Endothelial cell of umbilical vein (primary cell): ENCODE measurements around the gene FARP2. TPM values are rescaled to one million over a fixed set of nuclear protein-coding genes. Genes with fewer than 3 reads are reported as not detected.

ENCODE experiments used
- BruUV-seq: library from RNA; stranded (reverse); fragments of 400-500 nt; replicated peaks from 2 replicates; lab custom pipeline; 2021; lab: Mats Ljungman, UMichigan
- CTCF ChIA-PET: fragments of 300-600, 350-600 bp; sonication (Branson Sonifier 250); formaldehyde crosslinking; loops from one replicate; lab custom pipeline; 2021; ENCODE audit warnings: antibody characterized with exemption, inconsistent platforms; lab: Charles Lee
- POLR2A ChIA-PET: fragments of 300-600, 350-600 bp; sonication (Branson Sonifier 250); formaldehyde crosslinking; loops from one replicate; lab custom pipeline; 2021; ENCODE audit warnings: antibody characterized with exemption, inconsistent platforms; lab: Charles Lee
- DNase-seq: peaks from one replicate; pipeline ENCODE4 v3.0.0-alpha.2; 2011; ENCODE audit warnings: low read depth, low spot score
- FAIRE-seq: peaks from 2 replicates; lab custom pipeline; 2011; peaks lifted over from hg19 to GRCh38; lab: Jason Lieb, UNC
- H2AFZ ChIP-seq: 2 replicates; pipeline ENCODE4 v1.6.0; 2012; ENCODE audit warnings: low read depth, low read length, control low read depth, inconsistent platforms
- H3K27ac ChIP-seq: 2 replicates; pipeline ENCODE4 v1.5.1; 2011; ENCODE audit warnings: low read depth, mild to moderate bottlenecking, control low read depth, low read length, moderate library complexity; ENCODE audit not compliant: insufficient read depth
- H3K27me3 ChIP-seq, 2 experiments: 2 replicates each; pipeline versions ENCODE4 v1.6.0 to v1.6.1; 2011; ENCODE audit warnings: low read length in 2 of 2, mixed read lengths in 1 of 2; ENCODE audit not compliant: control insufficient read depth in 2 of 2, insufficient read depth in 2 of 2
- H3K36me3 ChIP-seq, 2 experiments: 2 replicates in 1 of 2; 3 replicates in 1 of 2; pipeline ENCODE4 v1.5.1; 2011; ENCODE audit warnings: low read length in 2 of 2, mild to moderate bottlenecking in 1 of 2, moderate library complexity in 1 of 2; ENCODE audit not compliant: control insufficient read depth in 2 of 2, insufficient read depth in 2 of 2; ENCODE audit errors: extremely low read depth in 1 of 2
- H3K4me1 ChIP-seq: 3 replicates; pipeline ENCODE4 v1.5.1; 2011; ENCODE audit warnings: mild to moderate bottlenecking, low read length; ENCODE audit not compliant: control insufficient read depth, insufficient read depth; ENCODE audit errors: extremely low read depth
- H3K4me2 ChIP-seq: 2 replicates; pipeline ENCODE4 v1.6.1; 2011; ENCODE audit warnings: low read length, control low read depth, mixed read lengths; ENCODE audit not compliant: insufficient read depth
- H3K4me3 ChIP-seq, 3 experiments: fragments of 200-600 bp in 1 of 3; sonication (generic), shearing (Covaris generic) in 1 of 3; replicated peaks in 1 of 3; 2 replicates each; pipeline ENCODE4 v1.5.1; 2011 to 2016; ENCODE audit warnings: control low read depth in 3 of 3, low read length in 3 of 3, mild to moderate bottlenecking in 2 of 3, inconsistent platforms in 1 of 3, low read depth in 1 of 3, moderate library complexity in 1 of 3; ENCODE audit not compliant: insufficient read depth in 1 of 3
- H3K79me2 ChIP-seq: 2 replicates; pipeline ENCODE4 v1.6.0; 2012; ENCODE audit warnings: low read length, inconsistent platforms; ENCODE audit not compliant: control insufficient read depth, insufficient read depth
- H3K9ac ChIP-seq: replicated peaks from 2 replicates; pipeline ENCODE3; 2011; ENCODE audit warnings: low read length, control low read depth; ENCODE audit not compliant: insufficient read depth; ENCODE audit errors: extremely low read depth
- H3K9me1 ChIP-seq: replicated peaks from 3 replicates; pipeline ENCODE4 v1.6.0; 2011; ENCODE audit warnings: mild to moderate bottlenecking, low read length; ENCODE audit not compliant: control insufficient read depth, insufficient read depth; ENCODE audit errors: extremely low read depth
- H3K9me3 ChIP-seq: replicated peaks from 2 replicates; pipeline ENCODE4 v1.5.1; 2012; ENCODE audit warnings: low read length, inconsistent platforms; ENCODE audit not compliant: control insufficient read depth, insufficient read depth
- H4K20me1 ChIP-seq: replicated peaks from 2 replicates; pipeline ENCODE3; 2011; ENCODE audit warnings: mild to moderate bottlenecking, low read length; ENCODE audit not compliant: control insufficient read depth, insufficient read depth; ENCODE audit errors: extremely low read depth
- EZH2 ChIP-seq: IDR thresholded peaks from 2 replicates; pipeline ENCODE4 v1.6.1; 2012; ENCODE audit warnings: borderline replicate concordance, low read depth, mild to moderate bottlenecking, moderate library complexity, low read length, inconsistent platforms; ENCODE audit not compliant: severe bottlenecking
- FOS ChIP-seq: IDR thresholded peaks from 2 replicates; pipeline ENCODE4 v1.6.1; 2011; ENCODE audit warnings: mild to moderate bottlenecking, low read length, moderate library complexity, borderline replicate concordance; ENCODE audit not compliant: insufficient read depth
- GATA2 ChIP-seq: IDR thresholded peaks from 2 replicates; pipeline ENCODE4 v1.7.0; 2011; ENCODE audit warnings: low read depth, mild to moderate bottlenecking, moderate library complexity, mixed read lengths, low read length; ENCODE audit not compliant: insufficient read length, insufficient read depth
- JUN ChIP-seq: IDR thresholded peaks from 2 replicates; pipeline ENCODE4 v1.6.1; 2011; ENCODE audit warnings: borderline replicate concordance, low read depth; ENCODE audit not compliant: insufficient read length, insufficient read depth
- MYC ChIP-seq: IDR thresholded peaks from one replicate; pipeline ENCODE4 v1.6.1; 2011; ENCODE audit warnings: mild to moderate bottlenecking, low read depth, low read length
- POLR2A ChIP-seq: IDR thresholded peaks from 2 replicates; pipeline ENCODE4 v1.6.1; 2012; ENCODE audit warnings: low read depth, mild to moderate bottlenecking, control low read depth, low read length
- POLR2AphosphoS5 ChIP-seq: IDR thresholded peaks from 2 replicates; pipeline ENCODE4 v1.6.1; 2012; ENCODE audit warnings: low read depth, mild to moderate bottlenecking, control low read depth, low read length, moderate library complexity; ENCODE audit not compliant: insufficient read depth
- dilution Hi-C: fragments of 300-500 bp; cut with MboI; formaldehyde crosslinking; loops from one replicate; pipeline ENCODE4 v1.15.0; 2019; ENCODE audit warnings: low sequenced_read_pairs; ENCODE audit not compliant: extremely low pct_ligation_motif_present
- intact Hi-C: fragments of 100-400 bp; cut with micrococcal nuclease; formaldehyde crosslinking; loops from one replicate; pipeline ENCODE4 v1.10.0; 2022
- polyA plus RNA-seq, 4 experiments: library from polyadenylated mRNA; depleted of rRNA in 3 of 4; stranded (reverse) in 3 of 4; unstranded in 1 of 4; fragments of >200 nt; gene quantifications; 2 replicates each; pipeline versions ENCODE4 v1.2.1 to v1.2.3, GENCODE V29; 2011 to 2012; ENCODE audit warnings: missing spikeins in 1 of 4
- total RNA-seq: library from RNA; stranded (reverse); gene quantifications from 2 replicates; pipeline ENCODE4 v1.2.3, GENCODE V29; 2021
- TF ChIP-seq, protein P1 (sequence below), 2 donors: IDR thresholded peaks; 1 replicate in 1 of 2; 2 replicates in 1 of 2; pipeline ENCODE4 v1.5.1; 2011; ENCODE audit warnings: low read length in 2 of 2, mild to moderate bottlenecking in 2 of 2, moderate library complexity in 2 of 2, control low read depth in 1 of 2, inconsistent platforms in 1 of 2, low read depth in 1 of 2; ENCODE audit not compliant: insufficient read depth in 1 of 2; ENCODE audit errors: extremely low read depth in 1 of 2
- TF ChIP-seq, protein P2 (sequence below): IDR thresholded peaks from 2 replicates; pipeline ENCODE4 v1.6.1; 2011; ENCODE audit not compliant: insufficient read depth, insufficient read length

FARP2 gene
- total and polyA plus RNA-seq, 2 donors (not counting 3 experiments of a cell fraction or from before 2014, with no cell fraction given) = 15.3 to 45.3 TPM

DNA sequence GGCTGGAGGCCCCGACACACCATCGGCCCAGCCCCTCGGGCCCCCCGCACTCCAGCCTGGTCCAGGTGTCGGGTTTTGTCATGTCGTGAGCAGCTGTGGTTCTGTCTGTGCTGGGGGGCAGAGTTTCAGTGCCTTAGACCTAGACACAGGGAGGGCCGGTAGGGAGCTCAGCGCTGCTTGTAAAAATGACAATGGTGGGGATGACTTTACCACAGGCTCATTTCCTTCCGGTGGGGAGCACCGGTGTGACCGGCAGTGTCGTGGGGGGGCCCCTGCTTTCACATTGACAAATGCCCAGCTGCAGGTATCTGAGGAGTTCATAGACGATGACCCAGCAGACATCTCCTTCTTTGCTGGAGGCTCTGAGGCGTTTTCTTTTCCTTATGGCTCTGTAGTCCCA lies 85.4 kb downstream of the FARP2 start:
- Histone ChIP-seq H4K20me1 (no peaks in the 10 kb centered on the region), H3K9me1 (no peaks in the 10 kb centered on the region), H2AFZ (no peak overlapping the region), H3K27me3 (no peaks in the 10 kb centered on the region), H3K9ac (no peak overlapping the region), H3K27ac (no peak overlapping the region), H3K79me2 (no peaks in the 10 kb centered on the region), H3K9me3 (no peaks in the 10 kb centered on the region), H3K4me3 (no peak overlapping the region), H3K4me2 (no peak overlapping the region), H3K36me3 (peaks cover 0 to 23% of the 10 kb centered on the region in 2 experiments), H3K4me1 (no peaks in the 10 kb centered on the region)
- BruUV-seq = no TSS peak
- POLR2A ChIA-PET = no interaction called here
- dilution Hi-C loops = no loop called here
- FAIRE-seq = no peak
- DNase-seq = no peak
- TF ChIP-seq POLR2A (no peak), GATA2 (no peak), JUN (no peak), EZH2 (no peak), MYC (no peak), POLR2AphosphoS5 (no peak), FOS (no peak)
- TF ChIP-seq, protein P1, sequence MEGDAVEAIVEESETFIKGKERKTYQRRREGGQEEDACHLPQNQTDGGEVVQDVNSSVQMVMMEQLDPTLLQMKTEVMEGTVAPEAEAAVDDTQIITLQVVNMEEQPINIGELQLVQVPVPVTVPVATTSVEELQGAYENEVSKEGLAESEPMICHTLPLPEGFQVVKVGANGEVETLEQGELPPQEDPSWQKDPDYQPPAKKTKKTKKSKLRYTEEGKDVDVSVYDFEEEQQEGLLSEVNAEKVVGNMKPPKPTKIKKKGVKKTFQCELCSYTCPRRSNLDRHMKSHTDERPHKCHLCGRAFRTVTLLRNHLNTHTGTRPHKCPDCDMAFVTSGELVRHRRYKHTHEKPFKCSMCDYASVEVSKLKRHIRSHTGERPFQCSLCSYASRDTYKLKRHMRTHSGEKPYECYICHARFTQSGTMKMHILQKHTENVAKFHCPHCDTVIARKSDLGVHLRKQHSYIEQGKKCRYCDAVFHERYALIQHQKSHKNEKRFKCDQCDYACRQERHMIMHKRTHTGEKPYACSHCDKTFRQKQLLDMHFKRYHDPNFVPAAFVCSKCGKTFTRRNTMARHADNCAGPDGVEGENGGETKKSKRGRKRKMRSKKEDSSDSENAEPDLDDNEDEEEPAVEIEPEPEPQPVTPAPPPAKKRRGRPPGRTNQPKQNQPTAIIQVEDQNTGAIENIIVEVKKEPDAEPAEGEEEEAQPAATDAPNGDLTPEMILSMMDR (IDR thresholded peaks at IDR 0.05; ENCODE audit: extremely low read depth in 1 of 2, insufficient read depth in 1 of 2, low read depth in 1 of 2, low read length in 2 of 2) = no peak
- TF ChIP-seq, protein P2, sequence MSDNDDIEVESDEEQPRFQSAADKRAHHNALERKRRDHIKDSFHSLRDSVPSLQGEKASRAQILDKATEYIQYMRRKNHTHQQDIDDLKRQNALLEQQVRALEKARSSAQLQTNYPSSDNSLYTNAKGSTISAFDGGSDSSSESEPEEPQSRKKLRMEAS = no peak
- intact Hi-C loops = no loop called here
- CTCF ChIA-PET = interaction anchor here (3.1 kb wide), 1 partner anchor 9 kb away, joined by 13 read pairs; no protein-coding TSS in a partner anchor
